ENCODE measurements around the gene KIAA0232. TPM values are rescaled to one million over a fixed set of nuclear protein-coding genes. Genes with fewer than 3 reads are reported as not detected.
A peak's percentile ranks its signal among the peaks of the same experiment; 100 is the strongest.

Gene KIAA0232
- total and polyA plus RNA-seq, 9 of the 15 experiments (the other 6 are each of a cell fraction or from before 2014, with no cell fraction given) = 3.5 to 17.4 (median 13.0) TPM

GRCh38 chr4:6733358-6734164 lies 49.0 kb upstream of the KIAA0232 start (continued):
- TF ChIP-seq CHD7 (IDR thresholded peaks at IDR 0.05; ENCODE audit: low read depth, low read length) (no peak), ZC3H4 (CRISPR knock-in tag; IDR thresholded peaks at IDR 0.05; ENCODE audit: borderline replicate concordance) (no peak), ZNF740 (CRISPR knock-in tag; IDR thresholded peaks at IDR 0.05) (no peak), ZNF740 (tag; IDR thresholded peaks at IDR 0.05) (peak in 1 of 2 experiments; percentile 68; a peak in 2 of 4 replicates), HDAC8 (tag; IDR thresholded peaks at IDR 0.05) (no peak), KDM5B (IDR thresholded peaks at IDR 0.05; ENCODE audit: insufficient replicate concordance, low read depth, low read length) (peak; percentile 27), SOX6 (IDR thresholded peaks at IDR 0.05) (no peak), SAFB2 (IDR thresholded peaks at IDR 0.05; ENCODE audit: borderline replicate concordance, low read depth, low read length, severe bottlenecking) (no peak), AFF4 (CRISPR knock-in tag; IDR thresholded peaks at IDR 0.05) (0 out of 2 replicates have a peak, but pooled peaks have one; percentile 18)

Data from K562 (cell line).